HTR-8/SVneo (cell line): ENCODE results near the gene OVCH1.
A peak's percentile ranks its signal among the peaks of the same experiment; 100 is the strongest.

ENCODE experiments used
- DNase-seq: peaks from one replicate; pipeline ENCODE4 v3.0.0; 2011; ENCODE audit warnings: low spot score, mixed read lengths; ENCODE audit not compliant: insufficient read length
- FAIRE-seq: peaks from 2 replicates; lab custom pipeline; 2011; peaks lifted over from hg19 to GRCh38; lab: Jason Lieb, UNC

Gene OVCH1

DNA sequence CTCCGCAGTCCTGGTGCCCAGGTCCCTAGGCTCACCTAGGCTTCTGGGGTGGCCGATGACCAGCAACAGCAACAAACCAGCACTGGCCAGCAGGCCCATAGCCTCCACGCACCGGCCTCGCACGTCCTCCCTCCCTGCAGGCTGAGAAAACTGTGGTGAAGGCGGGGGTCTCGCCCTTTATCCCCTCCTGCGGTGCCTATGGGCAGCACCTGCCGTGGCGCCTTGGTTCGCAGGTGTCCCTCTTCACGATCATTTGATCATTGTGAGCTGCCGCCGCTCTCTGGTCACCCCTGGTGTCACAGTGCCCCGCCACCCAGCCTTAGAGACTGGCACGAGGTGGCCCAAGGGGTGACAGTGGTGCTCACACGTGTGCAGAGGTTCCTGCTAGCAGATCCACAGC is at the start of gene OVCH1:
Gene OVCH1 (minus strand): TSS at position 99 of the 400 bp plus-strand sequence. CDS start 0 bp downstream, at position 99.
- DNase-seq: no peak
- no peak for FAIRE-seq

DNA sequence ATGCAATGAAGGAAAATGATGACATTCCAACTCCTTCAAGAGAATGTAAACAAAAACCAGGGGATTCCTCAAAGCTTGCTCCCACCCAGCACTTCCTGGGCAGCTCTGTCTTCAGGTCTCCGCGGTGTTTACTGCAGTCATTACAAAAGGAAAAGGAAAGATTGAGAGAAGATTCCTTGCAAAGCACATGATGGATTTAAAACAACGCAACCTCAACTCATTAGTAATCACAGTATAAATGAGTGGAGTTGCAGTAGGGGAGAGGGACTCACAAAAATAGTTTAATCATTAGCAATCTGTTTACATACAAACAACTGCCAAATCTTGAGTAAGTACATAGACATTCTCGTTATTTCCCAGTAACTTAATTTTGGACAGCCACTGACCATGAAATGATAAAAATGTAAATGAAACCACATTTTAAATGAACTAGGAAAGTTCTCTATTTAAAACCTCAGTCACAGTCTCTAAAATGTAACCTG is 49.7 kb upstream of the OVCH1 start:
- DNase-seq: no peak

GRCh38 chr12:29546000-29546399 is 48.5 kb upstream of the OVCH1 start:
- no peak for DNase-seq
- no peak for FAIRE-seq

More for the DNA sequence above, 49.7 kb upstream of the OVCH1 start:
- no peak for FAIRE-seq

DNA sequence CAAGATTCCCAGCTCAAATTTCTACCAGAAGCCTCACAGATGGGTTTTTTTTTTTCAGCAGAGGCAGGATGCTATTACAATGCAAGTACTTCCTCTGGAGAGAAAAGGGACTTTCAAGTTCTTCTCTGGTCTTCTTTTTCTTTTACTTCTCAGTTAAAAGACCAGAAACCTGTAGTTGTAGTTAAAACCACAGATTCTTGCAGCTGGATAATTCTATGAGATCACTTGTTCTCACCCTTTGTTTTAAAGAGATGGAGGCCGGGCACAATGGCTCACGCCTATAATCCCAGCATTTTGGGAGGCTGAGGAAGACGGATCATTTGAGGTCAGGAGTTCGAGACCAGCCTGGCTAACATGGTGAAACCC is 47.6 kb upstream of the OVCH1 start:
- FAIRE-seq: no peak

DNA sequence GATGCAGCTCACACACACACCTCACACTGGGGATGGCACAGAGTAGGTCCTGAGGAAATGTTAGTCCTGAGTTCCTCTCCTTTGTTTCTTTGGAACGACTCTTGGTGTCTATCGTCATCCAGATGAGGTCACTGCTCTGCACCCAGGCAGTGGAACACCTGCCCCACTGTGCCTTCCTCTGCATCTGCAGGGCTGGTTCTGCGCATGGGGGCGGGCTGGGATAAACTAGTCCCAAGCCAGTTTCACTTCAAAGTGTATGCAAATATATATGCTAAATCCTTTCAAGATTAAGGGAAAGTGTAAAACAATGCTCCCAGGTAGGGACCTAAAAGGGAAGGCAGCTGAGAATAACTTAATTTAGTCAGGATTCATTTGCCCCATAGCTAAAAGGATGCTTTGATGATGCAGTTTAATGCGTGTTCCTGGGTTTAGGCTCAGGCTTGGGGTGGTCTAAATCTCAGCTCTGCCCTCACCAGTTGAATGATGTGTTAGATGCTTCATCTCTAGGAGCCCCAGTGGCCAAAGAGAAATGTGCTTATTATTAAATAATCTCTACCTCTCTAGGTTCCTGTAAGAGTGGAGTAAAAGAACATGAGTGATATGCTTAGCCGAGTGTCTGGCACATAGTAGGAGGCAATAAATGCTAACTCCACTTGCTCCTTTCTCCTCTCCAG is 47.1 kb upstream of the OVCH1 start:
- no peak for FAIRE-seq
- no peak for DNase-seq

More for the DNA sequence above, 47.6 kb upstream of the OVCH1 start:
- DNase-seq: no peak

DNA sequence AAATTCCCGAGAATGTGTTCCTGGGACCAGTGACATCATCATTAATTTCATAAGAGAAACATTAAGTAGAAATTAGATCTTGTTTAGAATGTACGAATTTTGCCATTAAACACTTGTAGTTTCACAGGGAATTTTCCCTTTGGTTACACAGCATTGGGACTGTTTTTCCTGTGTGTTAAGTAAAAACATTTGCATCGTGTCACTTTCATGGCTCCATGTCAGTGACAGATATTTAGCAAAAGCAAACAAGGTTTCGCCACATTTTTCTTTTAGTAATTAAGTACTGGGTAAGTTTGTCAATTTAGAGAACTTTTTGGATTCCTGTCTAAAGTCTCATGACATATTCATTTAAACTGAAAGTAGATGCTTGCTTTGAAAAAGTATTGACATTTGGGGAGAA is 45.5 kb upstream of the OVCH1 start:
- FAIRE-seq (no peak), DNase-seq (no peak)

DNA sequence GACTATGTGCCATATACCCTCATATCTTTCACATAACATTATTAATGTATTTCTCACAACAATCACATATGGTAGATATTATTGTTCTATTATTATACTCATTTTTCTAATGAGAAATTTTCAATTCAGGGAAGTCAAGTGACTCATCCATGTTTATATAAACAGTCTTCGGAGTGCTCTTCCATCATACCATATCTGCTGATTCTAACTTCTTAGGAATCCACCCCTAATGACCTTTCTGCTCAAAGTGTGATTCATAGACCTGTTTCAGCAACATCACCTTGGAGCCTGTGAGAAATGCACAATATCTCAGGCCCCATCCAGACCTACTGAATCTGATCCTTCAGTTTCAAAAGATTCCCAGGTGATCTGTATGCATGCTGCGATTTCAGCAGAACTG is 39.8 kb upstream of the OVCH1 start:
- DNase-seq: no peak

DNA sequence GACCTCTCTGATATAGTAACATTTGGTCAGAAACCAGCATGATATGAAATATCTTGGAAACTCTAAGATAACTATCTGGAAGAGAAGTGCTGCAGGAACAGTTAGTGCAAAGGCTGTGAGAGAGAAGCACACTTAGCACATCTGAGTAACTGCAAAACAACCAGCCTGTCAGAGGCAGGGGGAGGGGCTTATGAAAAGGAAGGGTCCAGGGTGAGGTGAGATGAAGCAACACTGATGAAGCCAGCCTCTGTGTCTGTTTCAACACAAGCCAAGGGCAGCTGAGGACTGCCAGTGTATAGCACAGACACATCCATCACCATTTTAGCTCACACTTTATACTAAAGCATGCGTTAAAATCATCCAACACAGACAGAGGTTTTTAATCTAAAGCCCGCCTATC is 37.4 kb upstream of the OVCH1 start:
- FAIRE-seq (no peak), DNase-seq (no peak)

More for the DNA sequence above, 39.8 kb upstream of the OVCH1 start:
- no peak for FAIRE-seq

- DNase-seq: no peak
- FAIRE-seq: no peak
These were observed 36.5 kb upstream of the OVCH1 start for GRCh38 chr12:29533815-29534489.

- DNase-seq: no peak
- no peak for FAIRE-seq
These were observed 34.0 kb upstream of the OVCH1 start for GRCh38 chr12:29531471-29531870.

DNA sequence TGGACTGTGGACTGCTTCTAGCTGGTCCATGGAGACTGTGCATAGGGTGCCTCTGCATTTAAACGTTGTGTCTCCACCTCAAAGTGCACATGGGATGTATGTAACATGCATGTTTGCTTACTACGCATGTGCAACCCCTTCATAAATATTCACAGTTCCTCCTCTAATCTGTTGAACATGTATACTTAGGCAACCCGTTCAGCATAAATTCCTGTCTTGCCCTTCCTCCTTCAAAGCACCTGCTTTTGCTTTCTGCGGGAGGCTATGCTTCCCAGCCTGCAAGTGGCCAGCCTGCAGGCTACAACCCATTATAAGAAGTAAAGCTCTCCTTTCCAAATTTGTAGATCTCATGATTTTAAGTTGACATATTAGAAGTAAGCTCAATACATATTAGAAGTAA is 33.0 kb upstream of the OVCH1 start:
- DNase-seq (no peak), FAIRE-seq (no peak)

DNA sequence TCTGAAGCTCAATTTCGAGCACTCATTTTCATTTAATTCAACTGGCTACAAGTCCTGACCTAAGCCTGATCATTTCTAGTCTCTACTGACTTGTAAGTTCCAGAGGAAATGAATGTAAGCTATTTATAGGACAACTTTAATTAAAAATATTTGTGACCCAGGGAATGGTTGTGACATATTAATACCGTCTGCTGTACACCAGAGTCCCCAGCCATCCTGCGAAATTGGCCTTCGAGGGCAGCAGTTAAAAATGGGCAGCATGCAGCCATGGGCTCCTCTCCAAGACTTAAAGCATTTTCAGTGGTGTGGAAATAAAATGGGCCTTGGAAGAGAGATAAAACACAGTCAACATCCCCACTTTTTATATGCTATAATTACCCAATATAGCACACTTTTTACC is 30.7 kb upstream of the OVCH1 start:
- DNase-seq (no peak), FAIRE-seq (no peak)

- no peak for FAIRE-seq
- DNase-seq: no peak
These were observed 24.5 kb upstream of the OVCH1 start for GRCh38 chr12:29521951-29522350.

- FAIRE-seq (no peak), DNase-seq (peak; percentile 2)
These were observed 22.2 kb upstream of the OVCH1 start for GRCh38 chr12:29519585-29520182.

GRCh38 chr12:29518407-29518806 is 20.9 kb upstream of the OVCH1 start:
- FAIRE-seq (no peak), DNase-seq (no peak)

GRCh38 chr12:29517264-29517663 is 19.8 kb upstream of the OVCH1 start:
- no peak for DNase-seq
- FAIRE-seq: no peak

- DNase-seq (no peak), FAIRE-seq (no peak)
These were observed 19.0 kb upstream of the OVCH1 start for GRCh38 chr12:29516431-29516875.

DNA sequence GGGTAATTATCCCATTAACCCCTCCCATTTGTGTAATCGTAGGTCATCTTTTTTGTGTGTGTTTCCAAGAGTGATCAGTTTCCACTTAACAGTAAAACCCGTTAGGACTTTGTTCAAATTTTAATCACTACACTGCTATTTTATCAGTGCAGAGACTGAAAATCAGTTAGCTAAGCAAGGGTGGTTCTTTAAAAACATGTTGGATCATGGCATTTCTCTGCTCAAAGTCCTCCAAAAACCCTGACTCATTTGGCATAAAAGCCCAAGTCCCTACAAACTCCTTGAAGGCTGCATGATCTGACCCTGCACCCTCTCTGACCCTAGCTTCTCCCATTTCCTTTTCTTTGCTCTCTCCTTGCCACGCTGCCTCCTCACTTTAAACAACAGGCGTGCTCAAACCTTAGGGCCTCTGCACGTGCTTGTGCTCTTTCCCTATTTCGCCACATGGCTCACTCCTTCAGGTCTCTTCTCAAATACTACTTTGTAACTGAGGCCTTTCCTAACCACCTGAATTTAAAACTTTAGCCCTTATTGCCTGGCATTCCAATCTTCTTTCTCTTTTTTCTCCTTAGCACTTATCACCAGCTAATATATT is 13.2 kb upstream of the OVCH1 start:
- no peak for FAIRE-seq
- no peak for DNase-seq

DNA sequence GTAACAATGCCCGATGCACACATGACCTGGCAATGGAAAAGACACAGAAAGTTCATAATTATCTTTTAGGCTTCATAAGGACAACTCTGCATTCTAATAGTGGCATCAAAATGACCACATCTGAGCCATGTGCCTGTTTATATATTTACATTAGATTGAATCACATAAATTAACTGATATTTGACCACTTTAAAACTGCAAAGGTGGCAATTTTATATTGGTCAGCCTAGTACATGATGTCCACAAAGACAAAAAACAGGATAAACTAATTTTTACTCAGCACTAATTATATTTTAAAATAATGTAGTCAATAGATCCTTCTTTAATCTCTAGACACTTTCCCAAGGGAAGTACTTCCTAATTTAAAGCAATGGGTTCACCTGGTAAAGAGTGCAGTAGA is 12.0 kb upstream of the OVCH1 start:
- no peak for DNase-seq
- FAIRE-seq: no peak

DNA sequence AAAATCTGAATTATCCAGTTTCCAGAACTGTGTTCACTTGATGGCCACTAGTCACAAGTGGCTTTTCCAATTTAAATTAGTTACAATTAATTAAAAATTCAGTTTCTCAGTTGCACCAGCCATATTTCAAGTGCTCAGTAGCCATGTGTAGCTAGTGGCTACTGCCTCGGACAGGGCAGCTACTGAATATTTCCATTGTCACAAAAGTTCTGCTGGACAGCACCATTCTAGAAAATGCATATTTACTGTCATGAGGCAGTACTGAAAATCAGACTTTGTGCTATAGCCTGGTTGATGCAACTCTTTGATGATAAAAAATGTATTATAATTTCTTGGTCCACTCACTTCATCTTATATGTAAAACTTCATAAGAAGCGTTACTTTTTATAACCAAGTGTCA is 11.5 kb upstream of the OVCH1 start:
- FAIRE-seq (no peak), DNase-seq (no peak)

- DNase-seq: no peak
- no peak for FAIRE-seq
These were observed 7.6 kb upstream of the OVCH1 start for GRCh38 chr12:29505122-29505521.
